ENCODE data around the gene PRR5L. TPM values are rescaled to one million over a fixed set of nuclear protein-coding genes. Genes with fewer than 3 reads are reported as not detected.

Gene PRR5L
- polyA plus RNA-seq, 1 of the 3 experiments (the other 2 are of a cell fraction): 0.46 TPM

GRCh38 chr11:36451681-36452080 is 155.6 kb downstream of the PRR5L start:
- ChIA-PET POLR2A (no interaction called here), CTCF (interaction anchor here (1.4 kb wide), 1 partner anchor 27 kb away, joined by 4 read pairs; no protein-coding TSS in a partner anchor)
- no peak overlapping the region for H3K4me2 ChIP-seq
- peaks cover 4% of the 10 kb centered on the region for H3F3A ChIP-seq (replicated peaks; ENCODE audit: insufficient read depth)
- no peaks in the 10 kb centered on the region for H3K79me2 ChIP-seq (ENCODE audit: insufficient read depth)
- H3K36me3 ChIP-seq (replicated peaks in 1 of 2; ENCODE audit: control insufficient read depth in 1 of 2, insufficient read depth in 2 of 2, low read length in 1 of 2): no peaks in the 10 kb centered on the region
- no peak overlapping the region for H3K4me3 ChIP-seq (ENCODE audit: low read depth in 2 of 2, low read length in 1 of 2)
- H3K4me1 ChIP-seq (ENCODE audit: control insufficient read depth in 1 of 2, insufficient read depth in 2 of 2, low read depth in 1 of 2, low read length in 1 of 2): peaks cover 7 to 38% of the 10 kb centered on the region in 2 experiments
- H3K9ac ChIP-seq: no peak overlapping the region
- no peak for DNase-seq
- no peak for TF ChIP-seq SIN3A (IDR thresholded peaks at IDR 0.05; ENCODE audit: borderline replicate concordance, low read depth, low read length)
- TF ChIP-seq RFX5 (IDR thresholded peaks at IDR 0.05; ENCODE audit: low read length): no peak
- no peak for TF ChIP-seq ELF1 (IDR thresholded peaks at IDR 0.05)
- TF ChIP-seq, protein P1, sequence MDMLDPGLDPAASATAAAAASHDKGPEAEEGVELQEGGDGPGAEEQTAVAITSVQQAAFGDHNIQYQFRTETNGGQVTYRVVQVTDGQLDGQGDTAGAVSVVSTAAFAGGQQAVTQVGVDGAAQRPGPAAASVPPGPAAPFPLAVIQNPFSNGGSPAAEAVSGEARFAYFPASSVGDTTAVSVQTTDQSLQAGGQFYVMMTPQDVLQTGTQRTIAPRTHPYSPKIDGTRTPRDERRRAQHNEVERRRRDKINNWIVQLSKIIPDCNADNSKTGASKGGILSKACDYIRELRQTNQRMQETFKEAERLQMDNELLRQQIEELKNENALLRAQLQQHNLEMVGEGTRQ (IDR thresholded peaks at IDR 0.05; ENCODE audit: borderline replicate concordance, low read depth, low read length): no peak
- TF ChIP-seq NFIC (IDR thresholded peaks at IDR 0.05; ENCODE audit: borderline replicate concordance): no peak
- TF ChIP-seq USF1 (IDR thresholded peaks at IDR 0.05; ENCODE audit: borderline replicate concordance, low read depth): no peak
- no peak for TF ChIP-seq MXI1 (IDR thresholded peaks at IDR 0.05; ENCODE audit: low read depth, low read length)
- no peak for TF ChIP-seq CTCF (IDR thresholded peaks at IDR 0.05)
- TF ChIP-seq SMC3 (IDR thresholded peaks at IDR 0.05; ENCODE audit: low read depth, low read length): no peak
- TF ChIP-seq, protein P2, sequence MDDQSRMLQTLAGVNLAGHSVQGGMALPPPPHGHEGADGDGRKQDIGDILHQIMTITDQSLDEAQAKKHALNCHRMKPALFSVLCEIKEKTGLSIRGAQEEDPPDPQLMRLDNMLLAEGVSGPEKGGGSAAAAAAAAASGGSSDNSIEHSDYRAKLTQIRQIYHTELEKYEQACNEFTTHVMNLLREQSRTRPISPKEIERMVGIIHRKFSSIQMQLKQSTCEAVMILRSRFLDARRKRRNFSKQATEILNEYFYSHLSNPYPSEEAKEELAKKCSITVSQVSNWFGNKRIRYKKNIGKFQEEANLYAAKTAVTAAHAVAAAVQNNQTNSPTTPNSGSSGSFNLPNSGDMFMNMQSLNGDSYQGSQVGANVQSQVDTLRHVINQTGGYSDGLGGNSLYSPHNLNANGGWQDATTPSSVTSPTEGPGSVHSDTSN (IDR thresholded peaks at IDR 0.05): no peak
- no peak for TF ChIP-seq YY1 (IDR thresholded peaks at IDR 0.05; ENCODE audit: low read depth)
- TF ChIP-seq TEAD4 (IDR thresholded peaks at IDR 0.05; ENCODE audit: borderline replicate concordance, insufficient read depth): no peak
- no peak for TF ChIP-seq TAF1 (IDR thresholded peaks at IDR 0.05; ENCODE audit: borderline replicate concordance, low read depth, low read length)
- no peak for TF ChIP-seq FOXM1 (IDR thresholded peaks at IDR 0.05; ENCODE audit: low read depth)
- no peak for TF ChIP-seq MAX (IDR thresholded peaks at IDR 0.05; ENCODE audit: low read depth)
- TF ChIP-seq CHD2 (IDR thresholded peaks at IDR 0.05; ENCODE audit: low read length, partially characterized antibody): no peak
- 33% methylated on average over 1 of the region's 1 CpG for WGBS (ENCODE audit: low lambda C conversion rate)
- no peak overlapping the region for H2AFZ ChIP-seq (ENCODE audit: low read depth)
- no peaks in the 10 kb centered on the region for H3K9me2 ChIP-seq
- no peak overlapping the region for H3K27ac ChIP-seq (ENCODE audit: low read depth in 2 of 2, low read length in 1 of 2)
- no peaks in the 10 kb centered on the region for H3K9me3 ChIP-seq
- no peaks in the 10 kb centered on the region for H4K20me1 ChIP-seq (ENCODE audit: insufficient read depth)
- H3K27me3 ChIP-seq (ENCODE audit: insufficient read depth): no peaks in the 10 kb centered on the region

Data from SK-N-SH (cell line).